Measurements from ENCODE around the gene RPS15.

DNA sequence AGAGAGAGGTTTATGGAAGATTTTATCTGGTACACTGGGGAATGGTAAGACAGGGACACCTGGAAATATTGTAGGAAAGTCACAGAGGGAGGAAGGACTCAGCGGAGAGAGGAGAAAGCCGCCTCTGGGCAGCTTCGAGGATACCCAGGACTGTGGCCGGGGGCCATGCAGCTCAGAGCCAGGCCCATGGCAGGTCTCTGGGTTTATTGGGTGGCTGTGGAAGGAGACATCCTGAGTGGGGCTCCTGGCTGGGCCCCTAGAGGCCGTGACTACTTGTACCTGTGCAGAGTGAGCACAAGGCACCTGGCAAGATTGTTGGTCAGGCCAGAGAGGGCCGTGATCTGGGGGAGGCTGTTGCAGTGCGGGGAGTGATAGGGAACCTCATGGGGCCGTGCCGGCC is 27.4 kb upstream of the RPS15 start:
- TF ChIP-seq, protein P1, sequence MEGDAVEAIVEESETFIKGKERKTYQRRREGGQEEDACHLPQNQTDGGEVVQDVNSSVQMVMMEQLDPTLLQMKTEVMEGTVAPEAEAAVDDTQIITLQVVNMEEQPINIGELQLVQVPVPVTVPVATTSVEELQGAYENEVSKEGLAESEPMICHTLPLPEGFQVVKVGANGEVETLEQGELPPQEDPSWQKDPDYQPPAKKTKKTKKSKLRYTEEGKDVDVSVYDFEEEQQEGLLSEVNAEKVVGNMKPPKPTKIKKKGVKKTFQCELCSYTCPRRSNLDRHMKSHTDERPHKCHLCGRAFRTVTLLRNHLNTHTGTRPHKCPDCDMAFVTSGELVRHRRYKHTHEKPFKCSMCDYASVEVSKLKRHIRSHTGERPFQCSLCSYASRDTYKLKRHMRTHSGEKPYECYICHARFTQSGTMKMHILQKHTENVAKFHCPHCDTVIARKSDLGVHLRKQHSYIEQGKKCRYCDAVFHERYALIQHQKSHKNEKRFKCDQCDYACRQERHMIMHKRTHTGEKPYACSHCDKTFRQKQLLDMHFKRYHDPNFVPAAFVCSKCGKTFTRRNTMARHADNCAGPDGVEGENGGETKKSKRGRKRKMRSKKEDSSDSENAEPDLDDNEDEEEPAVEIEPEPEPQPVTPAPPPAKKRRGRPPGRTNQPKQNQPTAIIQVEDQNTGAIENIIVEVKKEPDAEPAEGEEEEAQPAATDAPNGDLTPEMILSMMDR (IDR thresholded peaks at IDR 0.05) = no peak
- no peak for TF ChIP-seq POLR2AphosphoS5 (IDR thresholded peaks at IDR 0.05; ENCODE audit: low read depth, low read length)
- TF ChIP-seq TAF1 (IDR thresholded peaks at IDR 0.05; ENCODE audit: borderline replicate concordance, low read depth, low read length) = no peak
- TF ChIP-seq MXI1 (IDR thresholded peaks at IDR 0.05; ENCODE audit: low read depth, low read length) = no peak
- no peak for TF ChIP-seq EZH2phosphoT487 (IDR thresholded peaks at IDR 0.05; ENCODE audit: borderline replicate concordance, low read depth)

All from SK-N-SH (cell line).